PC-9 (cell line): ENCODE results near the gene C2CD3.

ENCODE experiments used
- EZH2 ChIP-seq: fragments of 200-600 bp; sonication (generic); IDR thresholded peaks from 2 replicates; pipeline ENCODE4 v1.8.0; 2017; ENCODE audit warnings: antibody characterized with exemption, low read depth
- TF ChIP-seq, protein P1 (sequence below): fragments of 200-600 bp; sonication (generic); conservative IDR thresholded peaks from 2 replicates; pipeline ENCODE4 v1.6.1; 2017; ENCODE audit warnings: mixed run types, antibody characterized with exemption, mild to moderate bottlenecking, moderate library complexity

DNA sequence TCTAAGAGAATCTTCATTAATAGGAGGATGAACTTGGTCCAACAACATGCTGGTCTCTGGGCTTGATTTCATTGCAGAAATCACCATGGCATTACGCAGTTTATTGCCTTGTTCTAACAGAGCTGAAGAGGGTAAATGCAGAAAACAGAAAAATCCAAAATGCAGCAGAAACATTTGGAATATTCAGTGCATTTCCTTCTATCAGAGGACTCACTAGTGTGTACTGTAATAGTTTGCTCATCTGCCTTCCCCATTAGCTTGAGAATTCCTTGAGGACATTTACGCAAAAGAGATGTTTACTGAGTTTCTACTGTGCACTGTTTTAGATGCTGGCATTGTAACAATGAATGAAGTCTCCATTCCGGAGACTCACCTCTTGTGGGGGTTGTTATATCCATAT, 37.4 kb downstream of the C2CD3 start:
- TF ChIP-seq, protein P1, sequence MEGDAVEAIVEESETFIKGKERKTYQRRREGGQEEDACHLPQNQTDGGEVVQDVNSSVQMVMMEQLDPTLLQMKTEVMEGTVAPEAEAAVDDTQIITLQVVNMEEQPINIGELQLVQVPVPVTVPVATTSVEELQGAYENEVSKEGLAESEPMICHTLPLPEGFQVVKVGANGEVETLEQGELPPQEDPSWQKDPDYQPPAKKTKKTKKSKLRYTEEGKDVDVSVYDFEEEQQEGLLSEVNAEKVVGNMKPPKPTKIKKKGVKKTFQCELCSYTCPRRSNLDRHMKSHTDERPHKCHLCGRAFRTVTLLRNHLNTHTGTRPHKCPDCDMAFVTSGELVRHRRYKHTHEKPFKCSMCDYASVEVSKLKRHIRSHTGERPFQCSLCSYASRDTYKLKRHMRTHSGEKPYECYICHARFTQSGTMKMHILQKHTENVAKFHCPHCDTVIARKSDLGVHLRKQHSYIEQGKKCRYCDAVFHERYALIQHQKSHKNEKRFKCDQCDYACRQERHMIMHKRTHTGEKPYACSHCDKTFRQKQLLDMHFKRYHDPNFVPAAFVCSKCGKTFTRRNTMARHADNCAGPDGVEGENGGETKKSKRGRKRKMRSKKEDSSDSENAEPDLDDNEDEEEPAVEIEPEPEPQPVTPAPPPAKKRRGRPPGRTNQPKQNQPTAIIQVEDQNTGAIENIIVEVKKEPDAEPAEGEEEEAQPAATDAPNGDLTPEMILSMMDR: no peak
- no peak for TF ChIP-seq EZH2
